RWPE1 (cell line): Measurements from ENCODE around the gene GNA15.

Source experiments
- CTCF ChIA-PET: fragments of 350-600 bp; sonication (Branson Sonifier 250); formaldehyde crosslinking; extraction: SDS; loops from one replicate; lab custom pipeline; 2021; lab: Yijun Ruan, JAX
- POLR2A ChIA-PET: fragments of 400-600 bp; formaldehyde crosslinking; extraction: SDS; loops from one replicate; lab custom pipeline; 2020; ENCODE audit warnings: antibody characterized with exemption; ENCODE audit not compliant: low non-redundant PET; lab: Yijun Ruan, JAX
- DNase-seq: peaks from one replicate; pipeline ENCODE4 v3.0.0; 2012; ENCODE audit warnings: low spot score
- H3K27ac ChIP-seq: fragments of 450-650 bp; 2 replicates; pipeline ENCODE4 v1.5.1; 2017
- TF ChIP-seq, protein P1 (sequence below): fragments of 450-650 bp; conservative IDR thresholded peaks from 2 replicates; pipeline ENCODE4 v1.5.1; 2017; ENCODE audit warnings: low read depth, mild to moderate bottlenecking

GNA15 gene

DNA sequence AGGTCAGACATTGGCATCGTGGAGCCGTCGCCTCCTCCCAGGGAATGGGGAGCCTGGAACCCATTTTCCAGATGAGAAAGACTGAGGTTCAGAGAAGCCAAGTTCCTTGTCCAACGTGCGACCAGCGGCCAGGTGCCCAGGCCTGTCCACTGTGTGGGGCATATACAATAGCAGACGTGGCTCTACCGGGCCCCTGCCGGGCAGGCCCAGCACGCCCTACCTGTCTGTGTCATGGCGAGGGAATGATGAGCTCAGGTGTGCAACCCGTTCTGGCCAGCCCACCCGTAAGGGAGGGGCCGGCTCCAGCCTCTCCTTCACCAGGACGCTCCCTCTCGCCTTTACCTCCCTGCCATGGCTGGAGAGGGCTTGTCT lies 837 bp downstream of the GNA15 start:
- H3K27ac ChIP-seq: peak overlapping the region; percentile 92
- ChIA-PET POLR2A (no interaction called here), CTCF (interaction anchor here (0.6 to 0.7 kb wide), 2 partner anchors 61 to 70 kb away, joined by 3 read pairs; no protein-coding TSS in a partner anchor)
- TF ChIP-seq, protein P1, sequence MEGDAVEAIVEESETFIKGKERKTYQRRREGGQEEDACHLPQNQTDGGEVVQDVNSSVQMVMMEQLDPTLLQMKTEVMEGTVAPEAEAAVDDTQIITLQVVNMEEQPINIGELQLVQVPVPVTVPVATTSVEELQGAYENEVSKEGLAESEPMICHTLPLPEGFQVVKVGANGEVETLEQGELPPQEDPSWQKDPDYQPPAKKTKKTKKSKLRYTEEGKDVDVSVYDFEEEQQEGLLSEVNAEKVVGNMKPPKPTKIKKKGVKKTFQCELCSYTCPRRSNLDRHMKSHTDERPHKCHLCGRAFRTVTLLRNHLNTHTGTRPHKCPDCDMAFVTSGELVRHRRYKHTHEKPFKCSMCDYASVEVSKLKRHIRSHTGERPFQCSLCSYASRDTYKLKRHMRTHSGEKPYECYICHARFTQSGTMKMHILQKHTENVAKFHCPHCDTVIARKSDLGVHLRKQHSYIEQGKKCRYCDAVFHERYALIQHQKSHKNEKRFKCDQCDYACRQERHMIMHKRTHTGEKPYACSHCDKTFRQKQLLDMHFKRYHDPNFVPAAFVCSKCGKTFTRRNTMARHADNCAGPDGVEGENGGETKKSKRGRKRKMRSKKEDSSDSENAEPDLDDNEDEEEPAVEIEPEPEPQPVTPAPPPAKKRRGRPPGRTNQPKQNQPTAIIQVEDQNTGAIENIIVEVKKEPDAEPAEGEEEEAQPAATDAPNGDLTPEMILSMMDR: no peak
- DNase-seq: peak; percentile 82

DNA sequence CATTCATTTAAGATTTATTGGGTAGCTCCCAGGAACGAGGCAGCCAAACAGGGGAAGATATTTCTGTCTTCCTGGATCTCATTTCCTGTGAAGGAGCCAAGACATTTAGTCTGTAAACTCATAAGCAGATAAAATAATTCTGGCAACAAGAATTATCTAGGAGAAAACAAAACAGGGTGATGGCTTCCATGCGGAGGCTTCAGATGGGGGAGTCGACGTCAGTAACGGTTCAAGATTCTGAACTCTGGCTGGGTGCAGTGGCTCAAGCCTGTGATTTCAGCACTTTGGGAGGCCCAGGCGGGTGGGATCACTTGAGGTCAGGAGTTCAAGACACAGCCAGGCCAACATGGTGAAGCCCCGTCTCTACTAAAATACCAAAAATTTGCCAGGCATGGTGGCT lies 1.3 kb downstream of the GNA15 start:
- peak overlapping the region; percentile 92 for H3K27ac ChIP-seq
- ChIA-PET CTCF (interaction anchor here (0.6 kb wide), 1 partner anchor 70 kb away, joined by 3 read pairs; no protein-coding TSS in a partner anchor), POLR2A (no interaction called here)
- DNase-seq: no peak
- TF ChIP-seq, protein P1: no peak

DNA sequence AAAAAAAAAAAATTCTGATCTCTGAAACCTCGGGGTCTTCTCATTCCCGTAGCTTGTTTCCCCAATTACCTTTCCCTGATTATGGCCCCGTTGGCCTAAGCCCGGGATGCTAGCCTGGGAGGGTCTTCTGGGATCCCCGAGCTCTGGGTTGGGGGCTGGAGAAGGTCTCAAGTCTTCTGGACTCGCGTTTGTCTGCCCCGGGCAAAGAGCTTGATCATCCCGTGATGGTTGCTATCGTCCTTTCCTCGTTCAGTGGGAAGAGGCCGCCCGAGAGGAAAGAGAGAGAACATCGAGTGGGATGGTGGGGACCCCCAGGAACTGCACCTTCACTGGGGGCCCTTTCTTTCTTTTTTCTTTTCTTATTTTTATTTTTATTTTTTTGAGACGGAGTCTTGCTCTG lies 2.4 kb downstream of the GNA15 start:
- ChIA-PET POLR2A (no interaction called here), CTCF (no interaction called here)
- DNase-seq: no peak

DNA sequence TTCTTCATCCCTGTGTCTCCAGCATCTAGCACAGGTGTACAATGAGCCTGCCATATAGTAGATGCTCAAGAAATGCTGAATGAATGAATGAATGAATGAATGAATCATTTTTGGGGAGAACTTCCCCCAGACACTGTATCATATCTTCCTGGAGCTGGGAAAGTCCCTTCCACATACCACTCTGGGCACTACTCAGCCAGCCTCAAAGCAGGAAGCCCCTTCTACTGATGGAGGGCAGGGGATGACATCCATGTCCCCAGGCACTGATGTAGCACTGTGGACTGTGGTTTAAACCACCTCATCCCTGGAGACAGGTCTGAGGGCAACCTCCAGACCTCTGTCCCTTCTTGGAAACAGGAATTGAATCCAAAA lies 4.8 kb downstream of the GNA15 start:
- H3K27ac ChIP-seq: peak overlapping the region; percentile 97
- no peak for DNase-seq
- POLR2A ChIA-PET: interaction anchor here (0.7 kb wide), 1 partner anchor 117 kb away, joined by 3 read pairs; no protein-coding TSS in a partner anchor
- CTCF ChIA-PET: interaction anchor here (0.6 kb wide), 1 partner anchor 53 kb away, joined by 3 read pairs; no protein-coding TSS in a partner anchor
- TF ChIP-seq, protein P1: no peak

More for the DNA sequence above, 2.4 kb downstream of the GNA15 start:
- TF ChIP-seq, protein P1: no peak
- peak overlapping the region; percentile 92 for H3K27ac ChIP-seq

DNA sequence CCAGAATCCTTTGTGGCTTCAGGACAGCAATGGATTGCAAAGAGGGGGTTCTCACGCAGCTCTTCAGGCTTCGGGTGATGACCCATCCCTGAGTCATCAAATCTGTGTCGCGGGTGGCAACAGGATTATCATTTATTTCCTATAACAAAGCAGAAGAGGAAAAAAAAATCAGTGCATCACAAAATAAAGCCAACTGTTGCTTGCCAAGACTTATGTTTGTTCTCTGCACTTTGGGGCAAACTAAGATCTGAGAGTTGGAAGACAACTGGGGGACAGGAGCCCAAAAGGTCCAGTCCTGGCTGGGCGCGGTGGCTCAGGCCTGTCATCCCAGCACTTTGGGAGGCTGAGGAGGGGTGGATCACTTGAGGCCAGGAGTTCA lies 6.4 kb downstream of the GNA15 start:
- ChIA-PET CTCF (interaction anchor here (0.6 to 1.4 kb wide), 4 partner anchors 13 to 1434 kb away, joined by 3 to 7 read pairs (median 4); no protein-coding TSS in a partner anchor), POLR2A (no interaction called here)
- TF ChIP-seq, protein P1: no peak
- peak overlapping the region; percentile 97 for H3K27ac ChIP-seq
- peak; percentile 89 for DNase-seq

DNA sequence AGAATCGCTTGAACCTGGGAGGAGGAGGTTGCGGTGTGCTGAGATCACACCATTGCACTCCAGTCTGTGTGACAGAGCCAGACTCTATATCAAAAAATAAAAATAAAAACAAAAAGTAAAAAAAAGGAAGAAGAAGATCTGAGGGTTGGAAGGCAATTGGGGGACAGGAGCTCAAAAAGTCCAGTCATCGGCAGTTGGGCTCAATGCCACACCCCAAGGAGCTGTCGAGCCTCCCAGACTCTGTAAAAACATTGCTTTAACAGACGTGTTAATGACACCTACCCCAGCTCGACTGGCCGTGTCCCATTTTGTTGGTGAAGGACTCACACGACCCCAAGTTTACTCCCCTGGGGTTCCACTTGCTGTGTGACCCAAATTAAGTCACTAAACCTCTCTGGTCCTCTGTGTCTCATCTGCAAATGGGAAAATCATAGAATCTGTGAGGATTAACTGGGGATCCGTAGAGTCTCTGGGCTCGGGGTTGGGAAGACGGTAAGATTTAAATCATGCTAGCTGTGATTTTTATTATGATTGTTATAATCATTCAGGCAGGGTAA lies 7.0 kb downstream of the GNA15 start:
- no peak for DNase-seq
- TF ChIP-seq, protein P1: no peak
- ChIA-PET CTCF (interaction anchor here (0.6 to 1.4 kb wide), 2 partner anchors 13 to 1433 kb away, joined by 3 to 7 read pairs; no protein-coding TSS in a partner anchor), POLR2A (interaction anchor here (1.1 kb wide), 1 partner anchor 10 kb away, joined by 4 read pairs; no protein-coding TSS in a partner anchor)
- peak overlapping the region; percentile 97 for H3K27ac ChIP-seq
